ENCODE data around the gene MVD.

The MVD gene

DNA sequence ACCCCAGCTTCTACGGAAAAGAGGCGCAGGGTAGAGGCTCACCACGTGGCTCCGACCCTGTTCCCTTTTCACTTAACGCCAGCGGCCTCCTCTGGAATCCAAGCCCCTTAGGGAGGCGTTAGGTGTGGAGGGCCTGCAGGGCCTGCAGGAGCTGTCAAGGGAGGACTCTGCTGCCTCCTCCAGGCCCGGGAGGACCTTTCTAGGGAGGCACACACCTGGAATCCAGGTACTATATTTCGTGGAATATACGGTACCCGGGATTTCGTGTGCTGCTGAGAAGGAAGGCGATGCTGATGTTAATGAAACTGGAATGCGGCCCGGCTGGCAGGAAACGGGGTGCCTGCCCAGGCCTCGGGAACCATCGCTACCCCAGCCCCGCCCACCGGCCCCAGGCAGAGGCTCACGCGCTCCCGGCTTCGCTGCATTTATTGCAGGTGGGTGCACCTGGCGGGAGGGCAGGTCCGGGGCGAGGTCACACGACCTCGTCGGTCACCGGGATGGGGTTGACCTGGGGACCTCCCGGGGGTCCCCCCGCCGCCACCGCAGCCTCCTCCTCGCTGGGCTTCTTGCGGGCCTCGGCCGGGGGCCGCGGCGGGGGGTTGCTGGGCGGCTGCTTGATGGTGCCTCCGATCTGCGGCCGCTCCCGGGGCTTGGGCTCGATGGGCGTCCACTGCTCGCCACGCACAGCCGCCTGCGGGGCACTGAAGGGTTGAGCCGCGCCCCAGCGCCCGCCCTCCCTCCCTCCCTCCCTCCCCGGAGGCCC is 19.8 kb downstream of the MVD start:
- no peak for DNase-seq (ENCODE audit: low read depth in 2 of 2)

DNA sequence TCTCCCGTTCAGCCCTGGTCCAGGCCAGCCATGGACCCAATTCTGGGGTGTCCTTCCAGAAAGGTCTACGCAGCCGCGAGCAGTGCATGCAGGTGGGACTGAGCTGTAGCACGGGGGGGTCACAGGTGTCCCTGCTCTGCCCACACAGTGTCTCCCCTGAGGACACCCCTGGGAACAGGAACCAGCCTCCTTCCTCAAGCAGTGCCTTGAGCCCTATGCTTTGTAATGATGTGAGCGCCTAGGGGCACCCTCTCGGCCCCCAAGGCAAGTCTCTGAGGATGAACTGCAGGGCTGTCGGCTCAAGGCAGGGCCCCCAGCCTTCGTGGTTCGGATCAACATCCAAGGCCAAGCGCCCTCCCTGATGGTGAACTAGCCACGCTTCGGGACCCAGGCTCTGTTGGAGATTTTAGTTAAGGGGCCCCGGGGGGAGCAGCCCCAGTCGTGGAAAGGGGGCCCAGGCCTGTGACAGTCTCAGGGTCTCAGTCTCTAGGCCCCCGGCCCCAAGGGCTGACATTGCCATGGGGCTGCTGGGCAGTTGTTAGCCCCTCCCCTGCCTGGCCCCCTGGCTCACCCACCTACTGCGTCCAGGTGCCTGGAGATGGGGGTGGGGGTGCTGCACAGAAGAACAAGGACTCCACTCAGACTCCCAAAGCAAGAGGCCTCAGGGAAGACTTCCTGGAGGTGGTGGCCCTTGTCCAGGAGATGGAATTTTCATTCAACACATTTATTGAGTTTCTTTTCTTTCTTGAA is 22.2 kb downstream of the MVD start:
- no peak for DNase-seq (ENCODE audit: low read depth in 2 of 2)

DNA sequence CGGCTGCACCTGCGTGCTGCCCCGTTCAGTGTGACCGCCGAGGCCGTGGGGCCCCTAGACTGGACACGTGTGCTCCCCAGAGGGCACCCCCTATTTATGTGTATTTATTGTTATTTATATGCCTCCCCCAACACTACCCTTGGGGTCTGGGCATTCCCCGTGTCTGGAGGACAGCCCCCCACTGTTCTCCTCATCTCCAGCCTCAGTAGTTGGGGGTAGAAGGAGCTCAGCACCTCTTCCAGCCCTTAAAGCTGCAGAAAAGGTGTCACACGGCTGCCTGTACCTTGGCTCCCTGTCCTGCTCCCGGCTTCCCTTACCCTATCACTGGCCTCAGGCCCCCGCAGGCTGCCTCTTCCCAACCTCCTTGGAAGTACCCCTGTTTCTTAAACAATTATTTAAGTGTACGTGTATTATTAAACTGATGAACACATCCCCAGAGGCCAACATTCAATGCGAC is 22.8 kb downstream of the MVD start:
- no peak for DNase-seq (ENCODE audit: low read depth in 2 of 2)

DNA sequence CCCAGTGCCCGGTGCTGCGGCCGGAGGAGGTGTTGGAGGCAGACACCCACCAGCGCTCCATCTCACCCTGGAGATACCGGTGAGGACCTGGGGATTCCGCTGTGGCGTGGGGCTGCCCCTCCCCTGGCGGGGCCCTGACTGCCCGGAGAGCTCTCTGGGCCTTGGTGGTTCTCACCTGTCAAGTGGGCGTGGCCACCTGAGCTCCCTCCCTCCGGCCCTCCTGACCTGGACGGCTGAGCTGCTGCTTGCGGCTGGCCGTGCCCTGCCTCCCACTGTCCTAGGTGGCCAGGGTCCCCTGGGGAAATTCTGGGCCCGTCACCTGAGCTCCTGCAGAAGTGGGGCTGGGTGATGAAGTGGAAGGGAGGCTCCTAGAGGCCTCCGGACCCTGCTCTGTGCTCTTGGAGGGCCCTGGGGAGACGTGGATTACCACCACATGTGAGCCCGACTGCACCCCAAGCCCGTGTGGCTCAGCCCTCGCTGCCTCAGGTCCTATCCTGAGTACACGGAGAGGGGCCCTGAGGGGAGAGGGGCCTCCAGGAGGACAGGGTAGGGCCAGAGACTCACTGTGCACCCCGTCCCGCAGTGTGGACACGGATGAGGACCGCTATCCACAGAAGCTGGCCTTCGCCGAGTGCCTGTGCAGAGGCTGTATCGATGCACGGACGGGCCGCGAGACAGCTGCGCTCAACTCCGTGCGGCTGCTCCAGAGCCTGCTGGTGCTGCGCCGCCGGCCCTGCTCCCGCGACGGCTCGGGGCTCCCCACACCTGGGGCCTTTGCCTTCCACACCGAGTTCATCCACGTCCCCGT is 23.5 kb downstream of the MVD start:
- no peak for DNase-seq (ENCODE audit: low read depth in 2 of 2)

DNA sequence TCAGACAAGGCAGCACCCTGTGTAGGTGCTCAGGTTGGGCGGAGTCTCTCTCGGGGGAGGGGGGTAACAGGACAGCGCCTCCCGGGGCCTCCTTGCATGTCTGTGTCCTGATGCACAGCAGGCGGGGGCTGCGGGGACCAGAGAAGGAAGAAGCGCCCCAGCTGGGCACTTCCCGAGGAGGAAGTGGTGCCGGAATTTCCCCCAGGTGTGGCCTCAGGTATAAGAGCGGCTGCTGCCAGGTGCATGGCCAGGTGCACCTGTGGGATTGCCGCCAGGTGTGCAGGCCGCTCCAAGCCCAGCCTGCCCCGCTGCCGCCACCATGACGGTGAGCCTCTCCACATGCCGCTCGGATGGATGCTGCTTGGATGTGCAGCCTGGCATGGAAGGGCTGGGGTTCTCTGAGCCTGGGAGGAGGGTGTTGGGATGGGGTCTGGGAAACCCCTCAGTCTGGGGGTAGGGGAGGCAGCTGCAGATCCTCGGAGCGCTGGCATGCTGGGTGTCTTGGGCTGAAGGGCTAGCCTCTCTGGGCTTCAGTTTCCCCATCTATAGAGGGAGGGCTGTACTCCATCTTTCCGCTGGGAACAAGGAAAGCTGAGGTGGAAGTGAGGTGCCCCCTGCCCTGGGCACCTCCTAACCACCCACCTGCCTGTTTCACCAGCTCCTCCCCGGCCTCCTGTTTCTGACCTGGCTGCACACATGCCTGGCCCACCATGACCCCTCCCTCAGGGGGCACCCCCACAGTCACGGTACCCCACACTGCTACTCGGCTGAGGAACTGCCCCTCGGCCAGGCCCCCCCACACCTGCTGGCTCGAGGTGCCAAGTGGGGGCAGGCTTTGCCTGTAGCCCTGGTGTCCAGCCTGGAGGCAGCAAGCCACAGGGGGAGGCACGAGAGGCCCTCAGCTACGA is 24.3 kb downstream of the MVD start, which contains the start of gene IL17C:
Gene IL17C (plus strand): TSS at position 250 of the 908 bp plus-strand sequence. CDS start 70 bp downstream, at position 320.
- DNase-seq (ENCODE audit: low read depth in 2 of 2): no peak

DNA sequence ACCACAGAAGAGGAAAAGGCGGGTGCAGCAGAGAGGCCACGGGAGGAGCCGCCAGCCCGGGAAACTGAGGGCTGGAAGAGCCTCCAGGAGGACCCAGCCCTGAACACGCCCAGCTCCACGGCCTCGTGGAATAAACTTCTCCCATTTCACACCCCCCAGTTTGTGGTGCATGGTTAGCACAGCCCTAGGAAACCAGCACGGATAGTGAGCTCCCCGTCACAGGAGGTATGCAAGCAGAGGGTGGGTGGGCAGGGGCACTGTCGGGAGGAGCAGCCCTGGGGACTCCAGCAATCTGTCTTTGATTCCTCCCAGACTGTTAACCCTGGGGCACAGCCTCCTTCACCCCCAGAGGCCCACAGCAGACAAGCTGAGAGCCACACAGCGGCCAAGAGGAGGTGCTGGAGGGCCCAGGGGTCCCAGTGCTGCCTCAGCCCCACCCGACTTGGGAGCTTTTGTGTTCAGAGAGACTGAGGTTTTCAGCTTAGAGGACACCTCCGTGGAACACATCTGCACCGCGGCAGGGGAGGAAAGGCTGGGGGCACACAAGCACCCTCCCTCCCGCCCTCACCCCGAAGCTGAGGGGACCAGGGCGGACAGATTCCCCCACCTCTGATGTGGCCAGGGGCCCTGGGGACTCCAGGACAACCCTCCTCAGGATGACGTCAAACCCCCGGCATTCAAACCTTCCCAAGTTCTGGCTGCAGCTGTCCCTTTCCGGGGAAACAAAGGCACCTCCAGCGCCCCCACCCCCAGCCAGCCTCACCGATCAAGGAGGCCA is 26.2 kb downstream of the MVD start:
- DNase-seq (ENCODE audit: low read depth in 2 of 2): no peak

DNA sequence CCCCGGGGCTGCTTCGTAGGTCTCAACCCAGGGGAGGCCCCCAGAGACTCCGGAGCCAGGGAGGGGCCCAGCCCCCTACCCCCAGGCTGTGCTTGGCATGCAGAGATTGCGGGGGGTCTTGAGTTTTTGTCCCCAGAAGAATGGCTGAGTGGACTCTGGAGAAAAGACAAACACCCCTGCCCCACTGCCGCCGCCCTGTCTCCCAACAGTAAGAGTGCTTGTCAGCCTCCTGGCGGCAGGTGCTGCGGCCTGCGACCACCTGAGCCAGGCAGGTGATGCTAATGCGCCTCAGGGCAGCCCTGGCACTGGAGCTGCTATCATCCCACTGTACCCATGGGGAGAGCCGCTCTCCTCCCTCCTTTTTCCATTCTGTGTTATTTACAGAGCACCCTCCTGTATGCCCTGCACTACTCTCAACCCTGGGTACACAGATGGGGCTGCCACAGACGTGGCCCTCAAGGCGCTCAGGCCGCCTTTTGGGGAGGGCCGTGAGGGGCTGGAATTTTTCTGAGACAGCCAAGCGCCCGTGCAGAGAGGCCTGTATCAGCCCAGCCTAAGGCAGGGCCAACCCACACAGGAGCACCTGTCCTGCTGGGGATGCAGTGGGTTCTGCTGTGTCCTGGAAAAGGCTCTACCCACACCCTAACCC is 27.1 kb downstream of the MVD start:
- DNase-seq (ENCODE audit: low read depth in 2 of 2): no peak

DNA sequence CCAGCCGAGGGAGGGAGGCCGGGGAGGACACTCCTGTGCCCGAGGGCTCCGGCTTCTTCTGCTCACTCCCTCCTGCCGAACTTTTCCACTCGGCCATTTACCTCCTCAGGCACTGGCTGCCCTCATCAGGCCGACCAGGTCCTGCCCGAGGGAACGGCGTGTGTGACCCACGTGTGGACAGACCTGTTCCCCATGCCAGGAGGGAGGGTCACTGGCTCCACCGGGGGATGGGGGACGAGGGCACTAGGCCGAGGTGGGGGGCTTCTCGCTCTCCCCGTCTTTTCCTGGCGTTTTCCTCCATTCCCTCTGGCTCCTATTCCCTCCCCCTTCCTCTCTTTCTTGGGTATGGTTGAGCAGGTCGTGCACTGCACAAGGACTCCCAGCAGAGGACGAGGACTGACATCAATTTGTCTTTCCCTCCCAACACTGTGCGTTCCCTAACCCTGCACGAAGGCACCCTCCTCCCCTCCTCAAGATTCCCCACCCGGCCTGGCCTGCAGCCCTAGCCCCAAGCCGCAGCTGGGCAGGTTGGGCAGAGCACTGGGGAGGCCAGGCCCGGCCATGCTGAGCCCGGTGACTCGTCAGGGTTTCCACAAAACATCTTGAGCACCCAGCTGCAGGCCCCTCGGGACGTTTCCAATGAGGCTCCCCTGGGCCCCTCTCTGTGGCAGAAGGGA is 27.8 kb downstream of the MVD start:
- DNase-seq (ENCODE audit: low read depth in 2 of 2): no peak

DNA sequence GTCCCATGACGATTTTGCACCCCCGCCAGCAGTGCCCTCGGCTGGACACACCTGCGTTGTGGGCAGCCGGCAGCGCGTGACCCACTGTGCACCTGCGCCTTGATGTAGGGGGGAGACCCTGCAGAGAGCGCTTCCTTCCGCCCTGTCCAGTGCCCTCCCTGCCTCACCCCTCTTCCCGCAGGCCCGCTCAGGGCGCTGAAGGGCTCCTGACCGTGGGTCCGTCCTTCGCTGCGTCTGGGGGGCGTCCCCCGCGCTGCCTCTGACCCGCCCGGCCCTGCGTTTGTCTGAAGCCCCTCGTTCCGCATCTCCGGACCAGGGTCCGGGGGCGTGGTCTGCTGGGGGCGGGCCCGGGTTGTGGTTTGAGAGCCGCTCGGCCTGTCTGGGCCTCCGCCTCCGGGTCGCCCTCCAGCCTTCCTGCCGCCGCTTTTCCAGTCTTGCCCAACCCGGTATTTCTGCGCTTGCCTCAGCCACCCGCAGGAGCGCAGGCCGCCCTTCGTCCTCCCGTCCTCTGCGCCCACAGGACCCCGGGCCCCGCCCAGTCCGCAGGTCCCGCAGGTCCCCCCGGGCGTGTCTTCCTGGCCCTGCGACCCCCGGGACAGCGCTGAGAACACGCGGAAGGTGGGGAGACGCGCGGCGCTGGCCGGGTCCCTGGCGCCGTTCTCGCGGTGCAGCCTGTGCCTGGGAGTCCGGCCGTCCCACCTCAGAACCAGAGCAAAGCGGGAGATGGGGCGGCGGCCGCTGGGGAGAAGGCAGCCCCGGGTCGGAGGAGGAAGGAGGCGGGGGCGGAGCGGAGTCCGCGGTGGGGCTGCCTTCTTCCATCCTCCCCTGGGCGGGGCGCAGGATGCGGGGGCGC is 28.5 kb downstream of the MVD start:
- peak in 1 of 2 donors; percentile 45 for DNase-seq (ENCODE audit: low read depth in 2 of 2)

DNA sequence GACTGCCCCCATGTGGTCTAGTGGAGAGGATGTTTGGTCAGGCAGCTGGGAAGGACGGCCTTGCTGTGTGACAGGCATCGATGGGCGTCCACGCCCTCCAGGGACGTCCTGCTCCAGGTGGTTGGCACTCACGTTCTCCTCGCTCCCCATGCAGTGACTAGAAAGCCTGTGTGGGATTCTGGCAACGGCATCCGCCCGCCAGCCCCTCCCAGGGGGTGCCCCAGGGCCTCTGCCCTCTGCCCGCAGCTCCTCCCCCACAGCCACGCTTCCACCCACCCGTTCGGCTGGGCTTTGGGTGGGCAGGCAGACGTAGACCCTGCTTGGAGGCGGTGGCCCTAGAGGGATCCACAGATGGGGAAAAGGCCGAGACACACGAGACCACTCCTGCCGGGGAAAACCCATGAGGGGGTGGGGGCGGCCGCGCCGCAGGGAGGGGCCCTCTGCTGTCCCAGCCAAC is 29.2 kb downstream of the MVD start:
- peak in 1 of 2 donors; percentile 43 for DNase-seq (ENCODE audit: low read depth in 2 of 2)

DNA sequence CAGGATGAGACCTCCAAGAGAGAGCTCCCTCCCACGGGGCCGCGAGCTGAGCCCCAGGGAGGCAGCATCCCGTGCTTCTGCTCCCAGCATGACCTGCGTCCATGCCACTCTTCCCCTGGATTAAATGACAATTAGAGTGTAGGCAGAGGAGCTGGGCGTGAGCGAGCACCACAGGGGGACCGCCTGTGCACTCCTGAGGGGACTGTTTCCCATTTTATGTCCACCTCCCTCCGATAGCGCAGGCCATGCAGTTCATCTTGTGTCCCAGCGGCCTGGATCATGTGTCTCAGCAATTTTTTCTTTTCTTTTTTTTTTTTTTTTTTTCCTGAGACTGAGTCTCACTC is 30.3 kb downstream of the MVD start:
- DNase-seq (ENCODE audit: low read depth in 2 of 2): no peak

DNA sequence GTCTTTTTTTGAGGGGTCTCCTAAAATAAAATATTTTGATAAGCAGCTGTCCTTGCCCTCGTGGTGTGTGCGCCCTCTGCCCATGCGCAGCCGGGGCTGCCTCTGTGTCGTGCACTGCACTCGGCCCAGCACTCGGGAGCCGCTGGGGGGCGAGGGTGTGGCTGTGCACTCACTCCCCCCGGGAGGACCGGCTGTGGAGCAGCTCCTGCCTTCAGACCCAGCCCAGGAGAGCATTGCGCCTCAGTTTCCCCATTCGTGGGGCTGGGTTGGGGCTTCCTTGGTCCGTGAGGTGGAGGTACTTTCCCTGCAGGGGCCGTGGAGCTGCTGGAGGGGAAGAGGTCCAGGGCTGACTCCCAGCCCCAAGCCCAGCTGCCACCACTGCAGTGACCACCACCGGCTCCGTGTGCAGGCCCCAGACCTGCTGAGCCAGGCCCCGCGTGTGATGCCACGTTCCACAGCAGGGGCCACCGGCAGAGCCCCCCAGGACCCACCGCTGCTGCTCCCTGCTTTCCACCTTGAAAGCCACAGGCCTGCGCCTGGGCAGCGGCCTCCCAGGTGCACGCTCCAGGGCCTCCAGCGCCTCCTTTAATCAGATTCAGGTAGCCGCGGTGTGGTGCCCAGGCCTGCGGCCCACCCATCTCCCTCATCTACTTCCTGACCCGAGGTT is 30.8 kb downstream of the MVD start:
- DNase-seq (ENCODE audit: low read depth in 2 of 2): no peak

DNA sequence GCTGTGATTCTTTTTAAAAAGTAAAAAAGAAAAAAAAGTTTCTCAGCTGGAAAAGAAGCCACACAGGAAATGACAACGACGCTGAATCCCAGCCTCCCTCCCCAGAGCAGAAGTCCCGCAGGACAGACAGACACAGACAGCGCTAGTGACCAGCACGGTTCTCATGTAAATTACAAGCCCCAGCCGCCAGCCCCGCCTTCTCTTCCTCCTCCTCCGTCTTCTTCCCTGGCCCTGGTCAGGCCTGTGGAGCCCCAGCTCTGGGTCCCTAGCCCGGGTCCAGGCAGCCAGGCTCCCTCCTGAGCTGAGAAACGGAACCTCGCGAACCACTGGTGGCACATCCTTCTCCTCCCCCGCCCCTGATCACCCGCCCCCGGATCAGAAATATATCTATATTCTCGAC is 31.5 kb downstream of the MVD start:
- no peak for DNase-seq (ENCODE audit: low read depth in 2 of 2)

DNA sequence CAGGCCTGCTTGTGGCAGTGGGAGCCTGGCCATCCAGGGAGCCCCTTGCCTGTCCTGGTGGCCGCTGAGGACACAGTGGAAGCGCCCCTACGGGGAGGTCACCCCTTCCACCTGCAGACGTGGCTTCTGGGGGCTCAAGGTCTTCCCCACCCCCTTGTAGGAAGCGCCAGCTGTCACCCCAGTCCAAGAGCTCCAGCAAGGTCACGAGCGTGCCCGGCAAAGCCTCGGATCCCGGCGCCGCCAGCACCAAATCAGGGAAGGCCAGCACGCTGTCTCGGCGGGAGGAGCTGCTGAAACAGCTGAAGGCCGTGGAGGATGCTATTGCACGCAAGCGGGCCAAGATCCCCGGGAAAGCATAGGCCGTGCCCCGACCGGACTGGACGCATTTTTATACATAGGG is 31.9 kb downstream of the MVD start:
- DNase-seq (ENCODE audit: low read depth in 2 of 2): no peak

DNA sequence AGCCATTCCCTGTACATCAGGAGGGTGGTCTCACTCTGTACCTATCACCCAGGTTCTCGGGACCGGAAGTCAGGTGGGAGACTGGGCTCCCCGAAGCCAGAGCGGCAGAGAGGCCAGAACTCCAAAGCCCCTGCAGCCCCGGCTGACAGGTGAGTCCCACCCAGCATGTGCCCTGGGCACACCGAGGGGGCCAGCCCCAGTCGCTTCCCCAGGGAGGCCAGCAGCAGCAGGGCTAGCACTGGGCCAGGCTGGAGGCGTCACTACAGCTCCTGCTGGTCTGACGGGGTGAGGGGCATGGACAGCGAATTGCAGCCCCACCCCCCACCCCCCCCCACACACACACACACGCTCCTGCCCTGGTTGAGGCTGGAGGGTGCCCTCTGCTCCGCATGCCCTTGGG is 32.5 kb downstream of the MVD start:
- no peak for DNase-seq (ENCODE audit: low read depth in 2 of 2)

DNA sequence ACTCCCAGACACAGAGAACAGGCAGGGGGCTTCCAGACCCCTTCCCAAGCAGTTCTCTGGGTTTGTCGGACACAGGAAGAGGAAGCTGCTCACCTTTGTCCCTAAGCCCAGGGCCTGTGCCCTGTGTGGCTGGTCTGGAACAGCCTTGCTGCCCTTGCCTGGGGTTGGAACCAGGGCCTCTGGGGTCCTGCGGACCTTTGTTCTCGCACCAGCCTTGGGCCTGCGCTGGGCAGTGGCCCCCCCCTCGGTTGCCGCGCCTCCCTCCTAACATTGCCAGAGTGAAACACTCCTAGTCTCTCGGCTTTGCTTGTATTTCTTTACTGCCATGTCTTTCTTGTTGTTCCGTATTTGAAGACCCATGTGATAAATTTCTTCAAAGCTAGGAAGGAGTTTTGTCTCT is 33.1 kb downstream of the MVD start:
- no peak for DNase-seq (ENCODE audit: low read depth in 2 of 2)

DNA sequence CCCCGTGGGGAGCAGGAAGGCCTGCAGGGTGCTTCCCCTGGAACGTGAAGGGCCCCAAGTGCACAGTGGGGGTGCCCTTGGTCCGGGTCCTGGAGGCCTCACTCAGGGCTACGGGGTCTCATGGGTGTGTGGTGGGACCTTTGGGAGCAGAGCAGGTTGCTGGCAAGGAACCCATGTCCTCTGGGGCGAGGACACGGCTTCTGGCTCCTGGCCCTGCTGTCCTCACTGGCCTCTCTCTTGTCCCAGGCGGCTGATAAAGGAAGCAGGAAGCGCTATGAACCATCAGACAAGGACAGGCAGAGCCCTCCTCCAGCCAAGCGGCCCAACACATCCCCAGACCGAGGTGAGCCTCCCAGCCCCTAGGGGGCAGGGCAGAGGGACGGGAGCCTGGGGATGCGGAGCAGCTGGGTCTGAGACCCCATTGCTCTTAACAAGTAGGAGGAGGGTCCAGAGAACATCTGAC is 34.3 kb downstream of the MVD start:
- DNase-seq (ENCODE audit: low read depth in 2 of 2): no peak

All from stimulated activated CD4-positive, alpha-beta T cell treated with anti-CD3 and anti-CD28 coated beads, Interleukin-15, amount 100 ng/mL, for 48 hours (primary cell).